HCT116 (cell line): ENCODE results near the gene SNRPA. TPM values are rescaled to one million over a fixed set of nuclear protein-coding genes. Genes with fewer than 3 reads are reported as not detected.

Experiments used
- ATAC-seq: fragments of 200-7000 bp; cut with Tn5 transposase; 2 replicates; pipeline ENCODE4 v1.9.1; 2020; ENCODE audit warnings: mild to moderate bottlenecking, moderate library complexity
- BruUV-seq: library from RNA; stranded (reverse); fragments of 400-500 nt; replicated peaks from 2 replicates; lab custom pipeline; 2021; lab: Mats Ljungman, UMichigan
- CTCF ChIA-PET: fragments of 300-600 bp; sonication (Branson Sonifier 250); formaldehyde crosslinking; loops from one replicate; lab custom pipeline; 2021; ENCODE audit warnings: antibody characterized with exemption; lab: Charles Lee
- POLR2A ChIA-PET: fragments of 300-600, 350-600 bp; sonication (Branson Sonifier 250); formaldehyde crosslinking; loops from one replicate; lab custom pipeline; 2021; ENCODE audit warnings: antibody characterized with exemption; lab: Charles Lee
- RAD21 ChIA-PET, 2 experiments: fragments of 300-600 bp; sonication (Branson Sonifier 250); formaldehyde crosslinking; loops; one replicate each; lab custom pipeline; 2023; ENCODE audit warnings: low total read pairs in 2 of 2; ENCODE audit not compliant: uncharacterized antibody in 2 of 2, unreplicated experiment in 2 of 2, low non-redundant PET in 1 of 2; lab: Charles Lee
- DNase-seq: peaks from one replicate; pipeline ENCODE4 v3.0.0-alpha.2; 2010; ENCODE audit warnings: low read depth, low spot score
- H2AFZ ChIP-seq: fragments of 200-600 bp; shearing (Covaris generic), sonication (generic); 2 replicates; pipeline ENCODE4 v1.6.1; 2017; ENCODE audit warnings: low read depth, mixed run types, mixed read lengths, antibody characterized with exemption, low read length; ENCODE audit not compliant: poor library complexity, severe bottlenecking
- H3K27ac ChIP-seq: 2 replicates; pipeline ENCODE4 v1.5.1; 2012; ENCODE audit warnings: low read depth, low read length
- H3K27me3 ChIP-seq: fragments of 200-600 bp; sonication (generic); 2 replicates; pipeline ENCODE4 v1.6.1; 2016; ENCODE audit warnings: mixed run types, low read length, mixed read lengths; ENCODE audit not compliant: insufficient read depth
- H3K36me3 ChIP-seq, 2 experiments: fragments of 200-500 bp in 1 of 2; fragments of 200-600 bp in 1 of 2; sonication (Bioruptor generic) in 1 of 2; sonication (generic) in 1 of 2; 2 replicates each; pipeline versions ENCODE4 v1.5.1 to v1.6.1; 2014 to 2016; ENCODE audit warnings: low read length in 2 of 2, inconsistent platforms in 1 of 2, mixed read lengths in 1 of 2, mixed run types in 1 of 2; ENCODE audit not compliant: insufficient read depth in 2 of 2, control insufficient read depth in 1 of 2
- H3K4me1 ChIP-seq, 2 experiments: fragments of 200-600 bp in 1 of 2; sonication (generic) in 1 of 2; 2 replicates each; pipeline versions ENCODE4 v1.5.1 to v1.6.1; 2012 to 2017; ENCODE audit warnings: low read length in 2 of 2, inconsistent platforms in 1 of 2, mild to moderate bottlenecking in 1 of 2, mixed read lengths in 1 of 2, mixed run types in 1 of 2, moderate library complexity in 1 of 2; ENCODE audit not compliant: insufficient read depth in 2 of 2, control insufficient read depth in 1 of 2
- H3K4me2 ChIP-seq: fragments of 200-600 bp; sonication (generic); 2 replicates; pipeline ENCODE4 v1.6.1; 2017; ENCODE audit warnings: mixed run types, low read length, mixed read lengths
- H3K4me3 ChIP-seq, 2 experiments: fragments of 200-600 bp in 1 of 2; sonication (generic) in 1 of 2; replicated peaks in 1 of 2; 2 replicates each; pipeline ENCODE4 v1.5.1; 2011 to 2016; ENCODE audit warnings: low read length in 2 of 2, control low read depth in 1 of 2, low read depth in 1 of 2, mild to moderate bottlenecking in 1 of 2, mixed read lengths in 1 of 2, mixed run types in 1 of 2
- H3K79me2 ChIP-seq: fragments of 200-600 bp; sonication (generic); 2 replicates; pipeline ENCODE4 v1.6.1; 2017; ENCODE audit warnings: mild to moderate bottlenecking, mixed run types, low read length, moderate library complexity, mixed read lengths; ENCODE audit not compliant: insufficient read depth
- H3K9ac ChIP-seq: fragments of 200-600 bp; sonication (generic); 2 replicates; pipeline ENCODE4 v1.6.1; 2016; ENCODE audit warnings: low read length, mixed read lengths
- H3K9me2 ChIP-seq: fragments of 200-600 bp; sonication (generic), shearing (Covaris generic); 2 replicates; pipeline ENCODE4 v1.6.1; 2017; ENCODE audit warnings: mixed run types, mild to moderate bottlenecking, moderate library complexity; ENCODE audit not compliant: insufficient read depth
- H3K9me3 ChIP-seq, 2 experiments: fragments of 200-500 bp in 1 of 2; fragments of 200-600 bp in 1 of 2; sonication (Bioruptor generic) in 1 of 2; sonication (generic) in 1 of 2; 2 replicates each; pipeline ENCODE4 v1.6.1; 2014 to 2017; ENCODE audit warnings: low read length in 2 of 2, mixed read lengths in 2 of 2, inconsistent platforms in 1 of 2, low read depth in 1 of 2, mild to moderate bottlenecking in 1 of 2, mixed run types in 1 of 2, moderate library complexity in 1 of 2; ENCODE audit not compliant: control insufficient read depth in 1 of 2, insufficient read depth in 1 of 2
- H4K20me1 ChIP-seq: fragments of 200-600 bp; sonication (generic), shearing (Covaris generic); 2 replicates; pipeline ENCODE4 v1.6.1; 2017; ENCODE audit warnings: mixed run types, mild to moderate bottlenecking, moderate library complexity; ENCODE audit not compliant: insufficient read depth
- CBX3 ChIP-seq: IDR thresholded peaks from 2 replicates; pipeline ENCODE4 v1.6.1; 2012; ENCODE audit warnings: low read depth
- ELF1 ChIP-seq: IDR thresholded peaks from 2 replicates; pipeline ENCODE4 v1.6.1; 2012; ENCODE audit warnings: low read depth, borderline replicate concordance
- EZH2phosphoT487 ChIP-seq: fragments of 200-600 bp; IDR thresholded peaks from 2 replicates; pipeline ENCODE4 v1.6.1; 2018; ENCODE audit warnings: antibody characterized with exemption, borderline replicate concordance
- JUND ChIP-seq: IDR thresholded peaks from 2 replicates; pipeline ENCODE4 v1.6.1; 2012
- POLR2A ChIP-seq: IDR thresholded peaks from 2 replicates; pipeline ENCODE4 v1.7.0; 2011; ENCODE audit warnings: borderline replicate concordance; ENCODE audit not compliant: insufficient read depth, insufficient read length; ENCODE audit errors: extremely low read depth
- RAD21 ChIP-seq: IDR thresholded peaks from 2 replicates; pipeline ENCODE4 v1.6.1; 2012; ENCODE audit warnings: low read depth, mild to moderate bottlenecking
- SIN3A ChIP-seq: IDR thresholded peaks from 2 replicates; pipeline ENCODE4 v1.6.1; 2012; ENCODE audit warnings: low read depth
- TCF7L2 ChIP-seq: IDR thresholded peaks from 2 replicates; pipeline ENCODE4 v1.7.0; 2011; ENCODE audit warnings: borderline replicate concordance, inconsistent platforms; ENCODE audit not compliant: insufficient read depth, insufficient read length; ENCODE audit errors: extremely low read depth
- YY1 ChIP-seq: IDR thresholded peaks from 2 replicates; pipeline ENCODE4 v1.6.1; 2011; ENCODE audit warnings: low read length, low read depth, moderate library complexity, mild to moderate bottlenecking; ENCODE audit not compliant: insufficient replicate concordance; ENCODE audit errors: extremely low read depth
- ZNF274 ChIP-seq: fragments of 200-500 bp; sonication (Bioruptor generic); IDR thresholded peaks from 2 replicates; pipeline ENCODE4 v1.6.1; 2014; ENCODE audit warnings: mild to moderate bottlenecking, low read depth, low read length, inconsistent platforms
- intact Hi-C: fragments of 100-400 bp; cut with micrococcal nuclease; formaldehyde crosslinking; loops from 2 replicates; pipeline ENCODE4 v1.10.0; 2022
- total RNA-seq: library from RNA; stranded (reverse); gene quantifications from one replicate; pipeline ENCODE4 v1.2.1, GENCODE V29; 2021; ENCODE audit not compliant: unreplicated experiment
- TF ChIP-seq, protein P1 (sequence below), 3 experiments: fragments of 200-600 bp in 1 of 3; sonication (generic) in 1 of 3; IDR thresholded peaks in 2 of 3; conservative IDR thresholded peaks in 1 of 3; 2 replicates each; pipeline ENCODE4 v1.5.1; 2012 to 2017; ENCODE audit warnings: low read depth in 2 of 3, low read length in 2 of 3, antibody characterized with exemption in 1 of 3, borderline replicate concordance in 1 of 3, control low read depth in 1 of 3, mild to moderate bottlenecking in 1 of 3, mixed read lengths in 1 of 3, mixed run types in 1 of 3, moderate library complexity in 1 of 3; ENCODE audit not compliant: insufficient read depth in 1 of 3
- TF ChIP-seq, protein P2 (sequence below): IDR thresholded peaks from 2 replicates; pipeline ENCODE4 v1.6.1; 2012; ENCODE audit warnings: low read depth
- TF ChIP-seq, protein P3 (sequence below): IDR thresholded peaks from 2 replicates; pipeline ENCODE4 v1.6.1; 2012

The SNRPA gene
- total RNA-seq, 1 experiment from 2014 or later, result 170 TPM

DNA sequence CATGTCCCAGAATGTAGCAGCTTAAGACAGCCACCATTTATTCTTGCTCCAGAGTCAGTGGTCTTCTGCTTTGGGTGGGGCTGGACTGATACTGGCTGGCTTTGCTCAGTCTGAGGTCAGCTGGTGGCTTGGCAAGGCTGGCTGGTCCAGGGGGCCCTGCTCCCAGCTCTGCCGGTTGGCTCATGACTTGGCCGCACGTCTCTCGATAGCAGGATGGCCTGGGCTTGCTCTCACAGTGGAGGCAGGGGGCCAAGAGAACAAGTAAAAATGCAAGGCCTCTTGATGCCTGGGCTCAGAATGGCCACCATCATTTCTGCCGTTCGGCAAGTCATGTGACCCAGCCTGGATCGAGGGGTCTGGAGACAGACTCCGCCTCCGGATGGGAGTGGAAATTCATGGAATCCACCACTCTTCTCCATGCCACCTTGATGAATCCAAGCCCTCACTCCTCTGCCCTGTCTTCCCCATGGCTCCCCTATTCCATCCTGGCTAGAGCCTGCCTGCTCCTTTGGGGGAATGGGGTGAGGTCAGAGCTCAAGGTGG, 13.8 kb upstream of the SNRPA start:
- Histone ChIP-seq H3K9me3 (no peaks in the 10 kb centered on the region), H3K27ac (no peak overlapping the region), H3K4me1 (peaks cover 5 to 12% of the 10 kb centered on the region in 2 experiments; a peak in 3 of 4 replicates), H3K36me3 (peaks cover 14 to 17% of the 10 kb centered on the region in 2 experiments; a peak in 3 of 4 replicates), H3K4me2 (no peak overlapping the region), H3K9ac (no peak overlapping the region), H3K79me2 (no peaks in the 10 kb centered on the region), H3K27me3 (no peaks in the 10 kb centered on the region), H4K20me1 (no peaks in the 10 kb centered on the region), H3K9me2 (no peaks in the 10 kb centered on the region), H3K4me3 (no peak overlapping the region), H2AFZ (no peak overlapping the region)
- TF ChIP-seq CBX3 (no peak), YY1 (no peak), POLR2A (no peak), JUND (no peak), TCF7L2 (no peak), EZH2phosphoT487 (no peak), ELF1 (no peak), ZNF274 (no peak), RAD21 (no peak), SIN3A (no peak)
- TF ChIP-seq, protein P1, sequence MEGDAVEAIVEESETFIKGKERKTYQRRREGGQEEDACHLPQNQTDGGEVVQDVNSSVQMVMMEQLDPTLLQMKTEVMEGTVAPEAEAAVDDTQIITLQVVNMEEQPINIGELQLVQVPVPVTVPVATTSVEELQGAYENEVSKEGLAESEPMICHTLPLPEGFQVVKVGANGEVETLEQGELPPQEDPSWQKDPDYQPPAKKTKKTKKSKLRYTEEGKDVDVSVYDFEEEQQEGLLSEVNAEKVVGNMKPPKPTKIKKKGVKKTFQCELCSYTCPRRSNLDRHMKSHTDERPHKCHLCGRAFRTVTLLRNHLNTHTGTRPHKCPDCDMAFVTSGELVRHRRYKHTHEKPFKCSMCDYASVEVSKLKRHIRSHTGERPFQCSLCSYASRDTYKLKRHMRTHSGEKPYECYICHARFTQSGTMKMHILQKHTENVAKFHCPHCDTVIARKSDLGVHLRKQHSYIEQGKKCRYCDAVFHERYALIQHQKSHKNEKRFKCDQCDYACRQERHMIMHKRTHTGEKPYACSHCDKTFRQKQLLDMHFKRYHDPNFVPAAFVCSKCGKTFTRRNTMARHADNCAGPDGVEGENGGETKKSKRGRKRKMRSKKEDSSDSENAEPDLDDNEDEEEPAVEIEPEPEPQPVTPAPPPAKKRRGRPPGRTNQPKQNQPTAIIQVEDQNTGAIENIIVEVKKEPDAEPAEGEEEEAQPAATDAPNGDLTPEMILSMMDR (IDR thresholded peaks at IDR 0.05 in 2 of 3, conservative IDR thresholded peaks at IDR 0.05 in 1 of 3; ENCODE audit: borderline replicate concordance in 1 of 3, insufficient read depth in 1 of 3, low read depth in 2 of 3, low read length in 2 of 3), result no peak
- TF ChIP-seq, protein P2, sequence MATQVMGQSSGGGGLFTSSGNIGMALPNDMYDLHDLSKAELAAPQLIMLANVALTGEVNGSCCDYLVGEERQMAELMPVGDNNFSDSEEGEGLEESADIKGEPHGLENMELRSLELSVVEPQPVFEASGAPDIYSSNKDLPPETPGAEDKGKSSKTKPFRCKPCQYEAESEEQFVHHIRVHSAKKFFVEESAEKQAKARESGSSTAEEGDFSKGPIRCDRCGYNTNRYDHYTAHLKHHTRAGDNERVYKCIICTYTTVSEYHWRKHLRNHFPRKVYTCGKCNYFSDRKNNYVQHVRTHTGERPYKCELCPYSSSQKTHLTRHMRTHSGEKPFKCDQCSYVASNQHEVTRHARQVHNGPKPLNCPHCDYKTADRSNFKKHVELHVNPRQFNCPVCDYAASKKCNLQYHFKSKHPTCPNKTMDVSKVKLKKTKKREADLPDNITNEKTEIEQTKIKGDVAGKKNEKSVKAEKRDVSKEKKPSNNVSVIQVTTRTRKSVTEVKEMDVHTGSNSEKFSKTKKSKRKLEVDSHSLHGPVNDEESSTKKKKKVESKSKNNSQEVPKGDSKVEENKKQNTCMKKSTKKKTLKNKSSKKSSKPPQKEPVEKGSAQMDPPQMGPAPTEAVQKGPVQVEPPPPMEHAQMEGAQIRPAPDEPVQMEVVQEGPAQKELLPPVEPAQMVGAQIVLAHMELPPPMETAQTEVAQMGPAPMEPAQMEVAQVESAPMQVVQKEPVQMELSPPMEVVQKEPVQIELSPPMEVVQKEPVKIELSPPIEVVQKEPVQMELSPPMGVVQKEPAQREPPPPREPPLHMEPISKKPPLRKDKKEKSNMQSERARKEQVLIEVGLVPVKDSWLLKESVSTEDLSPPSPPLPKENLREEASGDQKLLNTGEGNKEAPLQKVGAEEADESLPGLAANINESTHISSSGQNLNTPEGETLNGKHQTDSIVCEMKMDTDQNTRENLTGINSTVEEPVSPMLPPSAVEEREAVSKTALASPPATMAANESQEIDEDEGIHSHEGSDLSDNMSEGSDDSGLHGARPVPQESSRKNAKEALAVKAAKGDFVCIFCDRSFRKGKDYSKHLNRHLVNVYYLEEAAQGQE, result no peak
- TF ChIP-seq, protein P3, sequence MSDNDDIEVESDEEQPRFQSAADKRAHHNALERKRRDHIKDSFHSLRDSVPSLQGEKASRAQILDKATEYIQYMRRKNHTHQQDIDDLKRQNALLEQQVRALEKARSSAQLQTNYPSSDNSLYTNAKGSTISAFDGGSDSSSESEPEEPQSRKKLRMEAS, result no peak
- intact Hi-C loops, result no loop called here
- ChIA-PET POLR2A (no interaction called here), CTCF (no interaction called here), RAD21 (no interaction called here)
- no peak for ATAC-seq
- no peak for DNase-seq
- no TSS peak for BruUV-seq
